DND-41 (cell line): ENCODE measurements around the gene SRGAP3.

Source experiments
- ATAC-seq: fragments of 200-7000 bp; cut with Tn5 transposase; 3 replicates; pipeline ENCODE4 v1.9.1; 2021; ENCODE audit warnings: low read depth; ENCODE audit not compliant: insufficient read depth
- DNase-seq: peaks from one replicate; pipeline ENCODE4 v3.0.0-alpha.2; 2020
- H2AFZ ChIP-seq: 2 replicates; pipeline ENCODE4 v1.6.0; 2012; ENCODE audit warnings: low read depth, low read length
- H3K27ac ChIP-seq: 2 replicates; pipeline ENCODE4 v1.5.1; 2012; ENCODE audit warnings: low read length, inconsistent platforms
- H3K27me3 ChIP-seq: fragments of 200-600 bp; sonication (generic); 2 replicates; pipeline ENCODE4 v1.6.0; 2012; ENCODE audit warnings: low read length, mild to moderate bottlenecking, inconsistent platforms; ENCODE audit not compliant: insufficient read depth, poor library complexity
- H3K36me3 ChIP-seq: 2 replicates; pipeline ENCODE4 v1.5.1; 2012; ENCODE audit warnings: low read length, inconsistent platforms; ENCODE audit not compliant: insufficient read depth
- H3K4me1 ChIP-seq: 2 replicates; pipeline ENCODE4 v1.5.1; 2012; ENCODE audit warnings: mild to moderate bottlenecking, low read length; ENCODE audit not compliant: insufficient read depth
- H3K4me2 ChIP-seq: 2 replicates; pipeline ENCODE4 v1.6.0; 2012; ENCODE audit warnings: mild to moderate bottlenecking, moderate library complexity, low read length, inconsistent platforms; ENCODE audit not compliant: insufficient read depth
- H3K4me3 ChIP-seq, 2 experiments: fragments of 200-600 bp in 1 of 2; shearing (Covaris generic) in 1 of 2; 2 replicates each; pipeline ENCODE4 v1.5.1; 2012 to 2016; ENCODE audit warnings: inconsistent platforms in 2 of 2, low read length in 2 of 2, mild to moderate bottlenecking in 2 of 2, low read depth in 1 of 2, moderate library complexity in 1 of 2
- H3K79me2 ChIP-seq: 2 replicates; pipeline ENCODE4 v1.6.0; 2012; ENCODE audit warnings: low read length, inconsistent platforms; ENCODE audit not compliant: insufficient read depth
- H3K9ac ChIP-seq: 2 replicates; pipeline ENCODE4 v1.6.0; 2012; ENCODE audit warnings: low read depth, mild to moderate bottlenecking, inconsistent platforms, low read length, moderate library complexity
- H3K9me3 ChIP-seq: 2 replicates; pipeline ENCODE4 v1.5.1; 2012; ENCODE audit warnings: low read length, moderate library complexity, mild to moderate bottlenecking, inconsistent platforms; ENCODE audit not compliant: insufficient read depth, severe bottlenecking
- H4K20me1 ChIP-seq: 2 replicates; pipeline ENCODE4 v1.6.0; 2012; ENCODE audit warnings: low read length; ENCODE audit not compliant: insufficient read depth
- CTCF ChIP-seq: IDR thresholded peaks from 2 replicates; pipeline ENCODE4 v1.5.1; 2012; ENCODE audit warnings: borderline replicate concordance, low read length, moderate library complexity, mild to moderate bottlenecking; ENCODE audit not compliant: poor library complexity, severe bottlenecking; ENCODE audit errors: extremely low read depth
- EZH2 ChIP-seq: IDR thresholded peaks from 3 replicates; pipeline ENCODE4 v1.6.1; 2012; ENCODE audit warnings: borderline replicate concordance, low read depth, mild to moderate bottlenecking, moderate library complexity, low read length, inconsistent platforms; ENCODE audit not compliant: severe bottlenecking

The SRGAP3 gene

GRCh38 chr3:9173445-9173844 is 76.0 kb downstream of the SRGAP3 start:
- H3K36me3 ChIP-seq: no peaks in the 10 kb centered on the region
- no peak for DNase-seq
- H2AFZ ChIP-seq: no peak overlapping the region
- no peaks in the 10 kb centered on the region for H3K79me2 ChIP-seq
- TF ChIP-seq CTCF: no peak
- TF ChIP-seq EZH2: no peak
- H3K27ac ChIP-seq: no peak overlapping the region
- no peaks in the 10 kb centered on the region; the same call in 1 of the 2 replicates for H3K4me1 ChIP-seq
- no peak for ATAC-seq
- H3K9ac ChIP-seq: no peak overlapping the region
- H4K20me1 ChIP-seq: no peaks in the 10 kb centered on the region
- H3K4me2 ChIP-seq: no peak overlapping the region
- H3K4me3 ChIP-seq: no peak overlapping the region
- no peaks in the 10 kb centered on the region for H3K9me3 ChIP-seq
- no peaks in the 10 kb centered on the region for H3K27me3 ChIP-seq

- Histone ChIP-seq H2AFZ (no peak overlapping the region), H3K9ac (no peak overlapping the region), H3K36me3 (no peaks in the 10 kb centered on the region), H3K4me1 (no peaks in the 10 kb centered on the region; the same call in 1 of the 2 replicates), H3K27ac (no peak overlapping the region), H3K9me3 (no peaks in the 10 kb centered on the region), H3K79me2 (no peaks in the 10 kb centered on the region), H3K4me2 (no peak overlapping the region), H4K20me1 (no peaks in the 10 kb centered on the region), H3K4me3 (no peak overlapping the region), H3K27me3 (no peaks in the 10 kb centered on the region)
- DNase-seq: no peak
- TF ChIP-seq EZH2: no peak
- TF ChIP-seq CTCF: no peak
- ATAC-seq: no peak
These were observed 76.6 kb downstream of the SRGAP3 start for GRCh38 chr3:9172851-9173321.

GRCh38 chr3:9170851-9171160 is 78.6 kb downstream of the SRGAP3 start:
- Histone ChIP-seq H3K36me3 (no peaks in the 10 kb centered on the region), H3K9ac (no peak overlapping the region), H2AFZ (no peak overlapping the region), H3K4me2 (no peak overlapping the region), H3K27me3 (no peaks in the 10 kb centered on the region), H3K27ac (no peak overlapping the region), H3K4me1 (no peaks in the 10 kb centered on the region; the same call in 1 of the 2 replicates), H3K9me3 (no peaks in the 10 kb centered on the region), H3K4me3 (no peak overlapping the region), H3K79me2 (no peaks in the 10 kb centered on the region), H4K20me1 (no peaks in the 10 kb centered on the region)
- DNase-seq: no peak
- ATAC-seq: no peak
- TF ChIP-seq EZH2: no peak
- TF ChIP-seq CTCF: no peak
